HG02571 (cell line): ENCODE measurements around the gene FBXO10.
"Not testable (repeated sequence)": the region's sequence is repeated elsewhere in the genome, so short reads cannot be mapped to it uniquely, and the experiment has no call there.

Experiments
- ATAC-seq: cut with Tn5 transposase; IDR thresholded peaks from one replicate; pipeline ENCODE4 v1.9.1; 2021; ENCODE audit warnings: mild to moderate bottlenecking, moderate library complexity; ENCODE audit not compliant: unreplicated experiment

FBXO10 gene, protein sequence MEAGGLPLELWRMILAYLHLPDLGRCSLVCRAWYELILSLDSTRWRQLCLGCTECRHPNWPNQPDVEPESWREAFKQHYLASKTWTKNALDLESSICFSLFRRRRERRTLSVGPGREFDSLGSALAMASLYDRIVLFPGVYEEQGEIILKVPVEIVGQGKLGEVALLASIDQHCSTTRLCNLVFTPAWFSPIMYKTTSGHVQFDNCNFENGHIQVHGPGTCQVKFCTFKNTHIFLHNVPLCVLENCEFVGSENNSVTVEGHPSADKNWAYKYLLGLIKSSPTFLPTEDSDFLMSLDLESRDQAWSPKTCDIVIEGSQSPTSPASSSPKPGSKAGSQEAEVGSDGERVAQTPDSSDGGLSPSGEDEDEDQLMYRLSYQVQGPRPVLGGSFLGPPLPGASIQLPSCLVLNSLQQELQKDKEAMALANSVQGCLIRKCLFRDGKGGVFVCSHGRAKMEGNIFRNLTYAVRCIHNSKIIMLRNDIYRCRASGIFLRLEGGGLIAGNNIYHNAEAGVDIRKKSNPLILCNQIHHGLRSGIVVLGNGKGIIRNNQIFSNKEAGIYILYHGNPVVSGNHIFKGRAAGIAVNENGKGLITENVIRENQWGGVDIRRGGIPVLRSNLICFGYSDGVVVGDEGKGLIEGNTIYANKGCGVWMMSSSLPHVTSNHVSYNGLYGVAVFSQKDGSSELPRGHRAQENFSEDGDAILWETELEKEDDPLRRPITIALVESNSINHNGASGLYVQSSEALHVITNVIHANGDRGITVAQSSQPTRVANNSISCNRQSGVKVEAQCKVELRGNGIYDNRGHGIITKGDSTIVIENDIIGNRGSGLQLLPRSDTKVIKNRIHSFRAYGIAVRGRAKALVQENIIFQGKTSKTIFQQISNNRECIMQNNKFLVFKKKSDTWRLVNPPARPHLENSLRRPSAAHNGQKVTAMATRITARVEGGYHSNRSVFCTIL

GRCh38 chr9:37575921-37576721 lies at the start of gene FBXO10:
Gene FBXO10, minus strand, starts transcription at chr9:37576380. Its CDS starts 34,612 bp downstream, at chr9:37541768.
- peak; percentile 79 for ATAC-seq

DNA sequence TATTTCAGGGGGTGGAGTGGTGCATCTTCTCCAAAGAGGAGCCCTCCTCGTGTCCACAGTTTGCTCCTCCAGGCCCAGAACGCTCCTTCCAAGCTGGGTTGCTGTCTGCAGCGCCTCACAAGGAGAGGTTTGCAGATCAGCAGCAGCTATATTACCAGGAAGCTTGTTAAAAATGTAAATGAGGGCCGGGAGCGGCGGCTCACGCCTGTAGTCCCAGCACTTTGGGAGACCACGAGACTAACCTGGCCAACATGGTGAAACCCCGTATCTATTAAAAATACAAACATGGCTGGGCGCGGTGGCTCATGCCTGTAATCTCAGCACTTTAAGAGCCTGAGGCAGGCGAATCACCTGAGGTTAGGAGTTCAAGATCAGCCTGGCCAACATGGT lies 49.6 kb upstream of the FBXO10 start:
- no peak for ATAC-seq

DNA sequence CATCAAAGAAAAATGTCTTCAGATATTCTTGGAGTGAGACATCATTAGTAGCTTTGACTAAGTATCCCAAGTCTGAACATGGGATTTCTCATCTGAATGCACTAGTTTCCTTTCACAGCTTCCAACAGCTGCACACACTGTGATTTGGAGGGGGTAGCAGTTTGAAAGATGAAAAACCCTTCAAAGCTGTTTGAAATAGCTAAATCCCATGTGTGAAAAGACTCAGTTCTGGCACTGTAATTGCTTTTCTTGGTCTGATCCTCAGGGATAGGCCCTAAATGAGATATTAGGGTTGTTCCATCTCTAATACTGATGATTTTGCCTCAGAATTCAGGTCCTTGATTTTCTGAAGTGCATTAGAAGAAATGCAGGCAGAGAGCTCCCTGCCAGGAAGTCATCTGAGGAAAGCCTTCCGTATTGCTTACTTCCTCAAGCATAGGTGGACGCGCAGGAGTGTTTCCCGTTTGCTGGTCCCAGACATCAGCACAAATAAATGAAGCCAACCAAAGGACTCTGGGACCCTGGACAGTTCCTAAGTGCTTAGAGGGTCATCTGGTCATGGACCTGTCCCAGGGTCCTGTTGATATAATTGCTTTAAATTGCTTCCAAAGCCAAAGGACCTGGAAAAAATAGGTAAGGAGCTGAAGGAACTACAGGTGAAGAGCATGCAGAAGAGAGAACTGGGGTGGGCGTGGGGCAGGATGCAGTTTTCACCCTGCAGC lies 49.0 kb upstream of the FBXO10 start:
- no peak for ATAC-seq

DNA sequence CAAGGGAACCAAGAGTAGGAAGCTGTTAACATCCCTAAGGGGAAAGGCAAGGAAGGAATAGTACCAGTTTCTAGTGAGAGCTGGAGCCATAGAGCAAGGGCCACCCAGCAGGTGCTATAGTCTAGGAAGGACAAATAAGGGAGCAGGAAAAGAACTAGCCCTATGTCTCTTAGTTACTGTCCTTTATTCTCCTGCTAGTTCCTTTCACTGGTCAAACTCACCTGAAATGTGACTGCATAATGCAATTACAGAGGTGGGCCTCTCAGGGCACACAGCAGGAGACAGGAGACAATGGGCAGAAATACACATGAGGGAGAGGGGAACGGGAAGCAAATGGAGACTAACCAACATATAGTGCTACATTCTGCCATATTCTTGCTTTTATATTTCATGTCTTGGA lies 47.9 kb upstream of the FBXO10 start:
- ATAC-seq = no peak

- no peak for ATAC-seq
Observed at GRCh38 chr9:37623267-37623666, 47.1 kb upstream of the FBXO10 start.

DNA sequence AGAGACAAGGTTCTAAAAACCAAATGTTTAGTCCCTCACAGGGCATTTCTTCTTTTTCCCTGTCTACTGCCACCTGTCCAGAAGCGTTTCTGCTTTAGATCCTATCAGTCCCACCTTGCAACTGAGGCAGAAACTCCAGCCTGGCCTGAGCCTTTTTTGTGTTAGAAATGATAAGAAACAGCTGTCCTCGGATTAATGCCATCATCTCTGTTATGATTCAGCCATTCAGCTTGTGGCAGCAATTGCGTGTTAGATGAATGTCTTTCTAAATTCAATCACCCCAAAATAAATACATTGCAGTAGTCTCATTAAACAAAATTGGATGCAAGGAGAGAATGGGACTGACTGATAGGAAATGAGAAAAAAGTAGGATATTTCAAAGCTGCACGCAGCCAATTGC lies 46.3 kb upstream of the FBXO10 start:
- no peak for ATAC-seq

GRCh38 chr9:37621273-37622121 lies 45.3 kb upstream of the FBXO10 start:
- ATAC-seq = no peak

DNA sequence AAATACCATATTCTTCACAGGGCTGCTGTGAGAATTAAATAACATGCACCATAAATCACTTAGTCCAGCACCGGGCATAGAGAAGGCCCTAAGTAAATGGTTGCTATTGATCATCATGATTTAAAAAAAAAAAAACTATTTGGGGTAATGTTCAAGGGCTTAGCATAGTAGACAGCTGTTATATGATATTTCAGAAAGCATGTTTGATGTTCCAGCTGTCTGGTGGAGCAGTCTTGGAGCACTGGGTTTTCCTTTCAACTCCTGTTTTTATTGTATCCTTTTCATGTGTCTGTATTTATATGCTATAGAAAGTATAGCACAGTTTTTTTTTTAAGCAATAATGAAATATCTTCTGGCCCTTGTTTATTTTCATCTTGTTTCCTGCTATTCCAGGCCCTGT lies 44.2 kb upstream of the FBXO10 start:
- ATAC-seq = no peak

- ATAC-seq = no peak
Observed at GRCh38 chr9:37619806-37620205, 43.6 kb upstream of the FBXO10 start.

GRCh38 chr9:37618817-37619216 lies 42.6 kb upstream of the FBXO10 start:
- ATAC-seq = no peak

DNA sequence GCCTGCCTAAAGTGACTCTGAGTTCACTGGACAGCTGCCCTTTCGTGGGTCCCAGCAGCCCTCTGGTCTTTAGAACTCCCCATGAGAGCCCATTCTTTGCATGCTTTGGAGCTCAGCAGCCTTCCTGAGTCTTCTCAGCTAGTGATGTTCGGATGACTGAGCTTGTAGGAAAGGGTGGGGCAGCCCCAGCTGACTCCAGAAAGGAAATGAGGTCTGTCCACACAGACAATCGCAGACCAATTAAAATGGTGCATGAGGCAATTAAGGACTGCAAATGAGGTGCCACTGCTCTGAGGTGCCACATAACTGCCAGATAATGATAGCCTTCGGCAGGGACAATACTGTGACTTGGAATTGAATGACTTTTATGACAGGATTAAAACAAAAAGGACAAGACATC lies 41.7 kb upstream of the FBXO10 start:
- no peak for ATAC-seq

DNA sequence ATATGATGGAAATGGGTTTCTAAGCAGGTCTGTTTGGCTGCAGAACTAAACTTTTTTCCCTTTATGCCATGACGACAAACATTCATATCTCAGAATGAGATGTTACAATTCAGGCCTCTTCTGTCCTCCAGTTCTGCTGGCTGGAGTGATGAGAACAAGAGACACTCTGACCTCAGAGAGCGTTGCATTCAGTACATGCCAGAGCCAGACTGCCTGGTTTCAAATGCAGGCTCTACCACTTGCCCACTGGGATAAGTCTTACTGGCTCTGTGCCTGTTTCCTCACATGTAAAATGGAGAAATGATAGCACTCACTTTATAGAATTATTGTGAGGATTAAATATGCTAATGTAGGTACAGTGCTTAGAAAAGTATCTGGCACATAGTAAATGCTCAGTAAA lies 41.0 kb upstream of the FBXO10 start:
- ATAC-seq = no peak

GRCh38 chr9:37611961-37612360 lies 35.8 kb upstream of the FBXO10 start:
- no peak for ATAC-seq

- no peak for ATAC-seq
Observed at GRCh38 chr9:37611014-37611413, 34.8 kb upstream of the FBXO10 start.

GRCh38 chr9:37609735-37610397 lies 33.7 kb upstream of the FBXO10 start:
- ATAC-seq = no peak

DNA sequence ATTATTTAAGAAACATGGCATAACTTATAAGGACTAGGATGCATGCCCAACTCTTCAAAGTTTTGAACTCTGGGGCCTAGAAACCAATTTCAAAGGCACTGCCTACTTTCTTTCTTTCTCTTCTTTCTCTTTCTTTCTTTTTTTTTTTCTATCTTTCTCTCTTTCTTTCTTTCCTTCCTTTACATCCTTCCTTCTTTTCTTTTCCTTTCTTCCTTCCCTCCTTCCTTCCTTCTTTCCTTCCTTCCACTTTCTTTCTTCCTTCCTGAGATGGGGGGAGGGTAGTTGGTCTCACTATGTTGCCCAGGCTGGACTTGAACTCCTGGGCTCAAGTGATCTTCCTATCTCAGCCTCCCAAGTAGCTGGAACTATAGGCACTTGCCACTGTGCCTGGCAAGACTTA lies 32.1 kb upstream of the FBXO10 start:
- no peak for ATAC-seq

- ATAC-seq = no peak
Observed at GRCh38 chr9:37604296-37604695, 28.1 kb upstream of the FBXO10 start.

DNA sequence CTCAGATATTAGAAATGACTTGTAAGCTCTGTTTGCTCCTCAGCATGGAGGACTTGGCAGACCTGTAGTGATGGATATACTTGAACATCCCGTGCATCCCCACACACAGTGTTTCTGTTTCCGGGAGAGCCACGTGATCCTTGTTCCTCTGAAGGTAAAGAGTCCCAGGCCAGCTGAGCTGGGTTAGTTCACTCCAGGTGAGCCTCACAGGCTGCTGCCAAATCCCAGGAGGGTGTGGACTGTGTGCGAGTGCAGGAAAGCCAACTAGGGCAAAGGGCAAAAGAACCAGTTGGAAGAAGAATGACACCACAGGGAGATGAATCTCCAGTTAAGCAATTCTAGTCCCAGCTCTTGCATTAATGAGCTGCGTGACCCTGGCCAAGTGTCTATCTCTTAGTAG lies 26.6 kb upstream of the FBXO10 start:
- no peak for ATAC-seq

DNA sequence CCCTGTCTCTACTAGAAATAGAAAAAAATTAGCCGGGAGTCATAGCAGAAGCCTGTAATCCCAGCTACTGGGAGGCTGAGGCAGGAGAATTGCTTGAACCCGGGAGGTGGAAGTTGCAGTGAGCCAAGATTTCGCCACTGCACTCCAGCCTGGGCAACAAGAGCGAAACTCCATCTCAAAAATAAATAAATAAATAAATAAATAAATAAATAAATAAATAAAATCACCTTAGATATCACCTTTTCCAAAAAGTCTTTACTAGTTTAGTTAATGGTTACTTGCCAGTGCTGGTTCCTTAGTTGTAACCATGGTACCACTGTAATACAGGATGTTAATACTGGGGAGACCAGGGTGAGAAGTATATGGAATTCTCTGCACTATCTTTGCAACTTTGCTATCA lies 25.9 kb upstream of the FBXO10 start:
- ATAC-seq = not testable (repeated sequence)
